T-helper 2 cell (primary cell): ENCODE measurements around the gene SSC5D.
"Not testable (repeated sequence)": the region's sequence is repeated elsewhere in the genome, so short reads cannot be mapped to it uniquely, and the experiment has no call there.

Source experiments
- DNase-seq, 5 experiments: peaks; one replicate each; pipeline versions ENCODE4 v3.0.0 to v3.0.0-alpha.2; 2012 to 2022

Gene SSC5D

DNA sequence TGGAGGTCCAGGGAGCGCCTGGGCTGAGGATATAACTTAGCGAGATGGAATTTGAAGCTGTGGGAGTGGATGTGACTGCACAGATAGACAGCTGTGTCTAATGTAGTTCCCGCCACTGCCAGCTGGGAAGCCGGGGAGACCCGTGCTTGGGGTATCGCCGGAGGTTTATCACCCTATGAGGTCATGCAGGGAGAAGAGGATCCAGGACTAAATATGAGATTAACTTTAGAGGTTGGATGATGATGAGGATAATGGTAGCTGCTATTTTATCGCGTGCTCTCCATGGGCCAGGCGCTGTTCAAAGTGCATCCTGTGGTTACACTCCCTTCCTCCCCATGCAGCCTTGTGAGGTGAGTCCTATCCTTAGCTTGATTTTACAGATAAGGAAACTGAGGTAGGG is 19.9 kb downstream of the SSC5D start:
- DNase-seq, result no peak

DNA sequence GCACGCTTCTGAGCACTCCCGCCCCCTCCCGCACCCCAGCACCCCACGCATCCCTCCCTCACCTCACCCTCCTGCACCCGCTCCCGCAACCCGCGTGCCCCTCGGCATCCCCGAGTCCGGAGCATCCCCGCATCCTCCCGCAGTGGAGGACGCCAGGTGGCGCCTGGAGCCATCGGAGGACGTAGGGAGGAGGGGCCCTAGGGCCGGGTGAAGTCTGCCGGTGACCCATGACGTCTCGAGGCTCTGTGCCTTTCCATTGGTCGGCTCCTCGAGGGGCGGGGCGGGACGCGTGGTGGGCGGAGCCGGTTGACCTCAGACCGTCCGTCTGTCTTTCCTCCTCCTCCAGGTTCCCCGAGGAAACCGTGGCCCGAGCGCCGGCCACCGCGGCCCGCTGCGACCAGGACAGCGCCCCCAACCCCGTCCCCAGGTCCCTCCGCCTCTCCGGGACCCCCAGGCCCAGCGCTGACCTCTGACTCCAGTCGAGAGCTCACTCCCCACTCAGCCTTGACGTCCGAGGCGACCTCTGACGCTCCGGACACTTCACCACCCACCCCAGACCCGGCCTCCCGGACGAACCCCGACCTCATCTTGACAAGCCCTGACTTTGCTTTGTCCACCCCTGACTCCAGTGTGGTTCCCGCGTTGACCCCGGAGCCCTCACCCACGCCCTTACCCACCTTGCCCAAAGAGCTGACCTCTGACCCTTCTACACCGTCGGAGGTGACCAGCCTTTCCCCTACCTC is 28.8 kb downstream of the SSC5D start:
- DNase-seq, result peak; percentile 78 to 90 (median 82)

DNA sequence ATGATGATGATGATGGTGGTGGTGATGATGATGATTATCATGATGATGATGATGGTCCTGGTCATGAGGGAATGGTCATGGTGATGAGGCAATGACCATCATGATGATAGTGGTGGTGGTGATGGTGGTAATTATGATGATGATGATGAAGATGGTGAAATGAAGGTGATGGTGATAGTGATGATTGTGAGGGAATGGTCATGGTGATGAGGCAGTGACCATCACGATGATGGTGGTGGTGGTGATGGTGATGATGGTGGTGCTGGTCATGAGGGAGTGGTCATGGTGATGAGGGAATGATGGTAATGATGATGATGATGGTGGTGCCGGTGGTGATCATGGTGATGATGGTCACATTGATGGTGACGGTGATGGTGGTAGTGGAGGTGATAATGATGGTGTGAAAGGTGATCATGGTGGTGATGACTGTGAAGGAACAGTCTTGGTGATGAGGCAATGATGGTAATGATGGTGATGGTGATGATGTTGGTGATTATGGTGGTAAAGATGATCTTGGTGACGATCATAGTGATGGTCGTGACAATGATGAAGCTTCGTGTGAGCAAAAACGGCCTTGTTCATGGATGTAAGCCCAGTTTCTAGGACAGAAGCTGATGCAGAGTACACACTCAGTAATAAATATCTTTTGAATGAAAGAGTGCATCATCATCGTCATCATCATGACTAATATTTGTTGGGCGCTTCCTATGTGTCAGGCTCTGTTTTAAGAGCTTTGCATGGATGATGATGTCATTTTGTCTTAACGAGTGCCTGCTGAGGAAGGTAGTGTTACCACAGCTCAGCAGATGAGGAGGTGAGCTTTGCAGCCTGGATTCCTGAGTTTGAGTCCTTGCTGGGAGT is 31.4 kb downstream of the SSC5D start:
- DNase-seq, result no peak

DNA sequence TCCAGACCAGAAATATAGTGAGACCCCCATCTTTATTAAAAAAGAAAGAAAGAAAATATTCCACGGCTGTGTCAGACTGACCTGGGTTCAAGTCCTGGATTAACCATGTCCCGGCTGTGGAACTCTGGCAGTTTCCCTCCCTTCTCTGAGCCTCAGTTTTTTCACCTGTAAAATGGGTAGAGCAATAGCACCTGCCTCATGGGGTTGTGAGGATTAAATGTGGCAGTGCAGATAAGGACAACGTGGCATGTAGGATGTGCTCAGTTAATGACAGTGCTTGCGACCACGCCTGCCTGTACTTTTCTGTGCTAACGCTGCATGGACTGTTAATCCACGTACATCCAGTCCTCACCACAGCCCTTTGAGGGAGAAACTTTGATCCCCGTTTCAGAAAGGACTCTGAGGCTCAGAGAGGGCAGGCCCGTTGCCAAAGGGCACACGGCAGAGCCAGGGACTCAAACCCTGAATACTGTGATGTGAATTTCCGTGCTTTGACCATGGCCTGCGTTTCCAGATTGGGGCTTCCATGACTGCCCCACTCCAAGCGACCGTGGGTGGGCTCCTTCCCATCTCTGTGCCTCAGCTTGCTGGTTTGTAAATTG is 32.6 kb downstream of the SSC5D start:
- DNase-seq, result no peak

DNA sequence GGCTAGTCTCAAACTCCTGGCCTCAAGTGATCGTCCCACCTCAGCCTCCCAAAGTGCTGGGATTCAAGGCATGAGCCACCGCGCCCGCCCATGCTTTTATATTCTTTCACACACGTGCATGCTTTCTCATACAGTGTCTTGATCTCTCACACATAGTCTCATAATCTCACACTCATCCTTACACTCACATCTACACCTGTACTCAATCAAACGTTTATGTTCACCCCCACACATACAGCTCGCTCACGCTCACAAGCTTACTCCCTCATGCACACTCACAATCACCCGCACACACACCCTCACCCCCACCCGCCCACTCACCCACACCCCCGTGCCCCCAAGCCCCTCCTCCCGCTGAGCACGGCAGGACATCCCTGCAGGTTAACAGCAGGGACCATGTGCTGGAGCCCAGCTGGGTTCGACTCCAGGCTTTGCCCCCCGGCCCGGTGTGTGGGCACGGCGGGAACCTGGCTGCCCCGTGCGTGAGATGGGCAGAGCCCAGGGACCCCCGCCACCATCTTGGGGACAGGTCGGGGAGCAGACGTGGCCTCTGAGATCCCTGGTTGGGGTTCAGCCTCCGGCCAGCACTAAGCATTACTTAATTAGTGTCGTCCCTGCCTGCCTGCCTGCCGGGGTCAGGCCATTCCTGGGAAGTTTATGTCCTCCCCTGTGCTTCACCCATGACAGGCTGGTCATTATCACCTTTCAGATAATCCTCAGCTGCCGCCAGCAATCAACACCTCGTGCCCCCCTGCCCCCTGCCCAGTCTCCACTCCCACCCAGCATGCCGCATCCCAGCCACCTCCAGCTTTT is 37.3 kb downstream of the SSC5D start:
- DNase-seq, result no peak

DNA sequence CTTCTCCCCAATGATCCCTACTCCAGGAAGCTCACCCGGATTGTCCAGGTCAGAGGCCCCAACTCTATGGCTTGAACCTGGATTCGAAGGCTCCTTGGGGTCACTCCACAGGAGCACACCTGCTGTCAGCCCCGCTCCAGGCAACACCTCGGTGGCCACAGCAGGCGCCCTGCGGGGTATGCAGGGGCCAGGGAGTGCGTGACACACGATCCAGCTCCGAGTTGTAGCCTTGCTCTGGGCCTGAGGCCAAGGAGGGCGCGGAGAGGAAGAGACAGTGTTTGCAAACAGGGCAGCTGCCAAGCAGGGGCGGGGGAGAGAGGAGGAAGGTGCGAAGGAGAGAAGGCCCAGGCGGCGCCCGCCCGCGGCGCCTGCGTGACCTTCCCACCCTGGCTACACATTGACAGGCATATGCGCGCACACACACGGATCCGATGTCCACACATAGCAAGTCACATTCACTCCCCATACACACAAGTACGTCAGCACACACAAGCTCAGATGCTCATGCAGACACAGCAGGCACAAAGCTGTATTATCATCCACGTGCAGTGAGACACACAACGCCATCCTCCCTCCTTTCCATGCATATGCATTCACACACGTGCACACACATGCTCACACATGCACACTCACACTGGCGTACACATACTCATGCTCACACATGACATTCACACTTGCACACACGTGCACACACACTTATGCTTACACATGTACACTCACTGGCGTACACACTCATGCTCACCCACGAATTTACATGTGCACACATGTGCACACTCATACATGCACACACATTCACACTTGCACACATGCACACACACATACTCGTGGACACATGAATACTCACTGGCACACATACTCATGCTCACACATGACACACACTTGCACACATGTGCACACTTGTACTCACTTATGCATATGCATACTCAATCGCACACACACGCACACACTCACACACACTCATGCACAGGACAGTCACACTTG is 38.3 kb downstream of the SSC5D start:
- no peak for DNase-seq

DNA sequence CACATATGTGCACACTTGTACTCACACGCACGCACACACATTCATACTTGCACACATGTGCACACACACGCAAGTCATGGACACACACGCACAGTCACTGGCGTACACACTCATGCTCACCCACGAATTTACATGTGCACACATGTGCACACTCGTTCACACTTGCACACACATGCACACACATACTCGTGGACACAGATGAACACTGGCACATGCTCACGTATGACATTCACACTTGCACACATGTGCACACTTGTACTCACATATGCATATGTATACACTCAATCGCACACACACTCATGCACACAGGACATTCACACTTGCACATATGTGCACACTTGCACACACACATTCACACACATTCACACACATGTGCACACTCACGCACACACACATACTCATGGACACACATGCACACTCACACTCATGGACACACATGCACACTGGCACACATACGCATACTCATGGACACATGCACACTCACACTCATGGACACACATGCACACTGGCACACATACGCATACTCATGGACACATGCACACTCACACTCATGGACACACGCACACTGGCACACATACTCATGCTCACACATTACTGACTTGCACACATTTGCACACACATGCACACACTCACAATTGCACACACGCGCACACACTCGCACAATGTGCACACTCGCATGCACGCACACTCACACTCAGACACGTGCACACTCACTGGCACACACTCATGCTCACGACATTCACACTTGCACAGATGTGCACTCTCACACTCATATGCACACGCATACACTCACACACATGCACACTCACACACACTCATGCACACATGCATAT is 39.2 kb downstream of the SSC5D start:
- no peak for DNase-seq

DNA sequence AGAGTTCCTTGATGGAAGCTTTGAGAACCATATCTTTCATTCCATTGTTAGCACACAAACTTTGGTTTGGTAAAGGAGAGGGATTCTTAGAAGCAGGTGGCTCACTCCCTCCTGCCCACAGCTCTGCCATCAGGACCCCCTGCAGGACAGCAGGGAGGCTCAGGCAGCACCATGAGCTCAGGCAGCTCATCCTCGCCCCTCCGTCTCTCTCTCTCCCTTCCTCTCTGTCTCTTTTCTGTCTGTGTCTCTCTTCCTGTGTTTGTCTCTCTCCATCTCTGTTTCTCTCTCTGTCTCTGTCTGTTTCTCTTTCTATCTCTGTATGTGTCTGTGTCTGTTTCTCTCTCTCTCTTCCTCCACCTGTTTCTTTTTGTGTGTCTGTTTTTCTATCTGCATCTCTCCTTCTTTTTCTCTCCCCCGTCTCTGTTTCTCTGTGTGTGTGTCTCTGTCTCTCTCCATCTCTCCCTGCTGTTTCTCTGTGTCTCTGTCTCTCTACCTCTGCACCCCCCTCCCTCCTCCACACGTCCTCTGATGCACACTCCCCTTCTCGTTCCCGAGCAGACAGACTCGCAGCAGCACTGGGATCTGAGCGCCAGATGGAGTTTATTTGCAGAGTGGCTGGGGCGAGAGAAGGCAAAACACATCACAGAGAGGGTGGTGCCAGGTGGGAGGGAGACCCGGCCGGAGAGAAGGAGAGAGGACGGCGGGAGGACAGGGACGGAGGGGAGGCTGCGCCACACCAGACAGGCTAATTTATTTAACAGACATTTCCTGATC is 40.0 kb downstream of the SSC5D start:
- no peak for DNase-seq

DNA sequence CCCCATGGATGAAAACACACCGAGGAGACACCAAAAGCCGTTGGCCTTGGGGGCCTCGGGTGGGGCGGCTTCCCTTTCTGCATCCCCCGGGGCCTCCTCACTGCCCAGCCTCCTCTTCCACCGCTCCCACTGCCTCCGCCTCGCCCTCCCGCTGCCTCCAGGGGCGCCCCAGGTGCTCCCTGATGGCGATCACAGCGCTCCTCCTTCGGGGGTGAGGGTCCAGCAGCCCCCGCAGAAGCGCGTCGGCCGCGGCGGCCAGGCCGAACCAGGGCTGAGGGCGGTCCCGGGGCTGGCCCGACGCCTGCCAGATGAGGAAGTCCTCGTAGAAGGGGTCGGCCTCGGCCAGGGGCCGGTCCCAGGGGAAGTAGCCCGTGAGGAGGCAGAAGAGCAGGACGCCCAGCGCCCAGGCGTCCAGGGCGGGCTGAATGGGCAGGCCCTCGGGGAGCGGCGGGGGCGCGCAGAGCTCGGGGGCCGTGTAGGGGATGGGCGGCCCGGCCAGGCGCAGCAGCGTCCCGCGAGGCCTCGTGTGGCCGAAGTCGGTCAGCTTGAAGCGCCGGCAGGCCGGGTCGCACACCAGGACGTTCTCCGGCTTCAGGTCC is 41.5 kb downstream of the SSC5D start:
- no peak for DNase-seq

DNA sequence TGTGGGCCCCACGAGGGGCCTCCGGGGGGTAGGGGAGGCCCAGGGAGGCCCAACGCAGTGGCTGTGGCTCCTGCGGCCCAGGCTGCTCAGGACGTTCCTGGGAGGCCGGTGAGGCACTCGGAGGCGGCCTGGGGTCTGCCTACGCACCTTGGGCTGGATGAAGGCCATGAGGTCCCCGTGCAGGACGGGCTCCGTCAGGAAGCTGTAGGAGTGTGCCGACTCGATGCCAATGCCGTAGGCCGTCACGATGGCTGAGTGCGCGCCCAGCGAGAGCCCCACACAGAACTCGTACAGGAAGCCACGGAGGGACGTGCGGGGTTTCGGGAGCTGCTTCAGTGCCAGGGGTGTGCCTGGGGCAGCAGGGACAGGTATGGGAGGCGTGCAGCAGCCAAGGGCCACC is 42.8 kb downstream of the SSC5D start:
- DNase-seq, result no peak

DNA sequence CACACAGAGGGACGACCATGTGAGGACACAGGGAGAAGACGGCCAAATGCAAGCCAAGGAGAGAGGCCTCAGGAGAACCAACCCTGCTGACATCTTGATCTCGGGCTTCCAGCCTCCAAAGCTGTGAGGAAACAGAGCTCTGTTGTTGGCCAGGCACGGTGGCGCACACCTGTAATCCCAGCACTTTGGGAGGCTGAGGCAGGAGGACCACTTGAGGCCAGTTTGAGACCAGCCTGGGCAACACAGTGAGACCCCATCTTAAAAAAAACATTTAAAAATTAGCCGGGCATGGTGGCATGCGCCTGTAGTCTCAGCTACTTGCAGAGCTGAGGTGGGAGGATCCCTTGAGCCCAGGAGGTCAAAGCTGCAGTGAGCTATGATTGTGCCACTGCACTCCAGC is 46.0 kb downstream of the SSC5D start:
- DNase-seq, result not testable (repeated sequence)

DNA sequence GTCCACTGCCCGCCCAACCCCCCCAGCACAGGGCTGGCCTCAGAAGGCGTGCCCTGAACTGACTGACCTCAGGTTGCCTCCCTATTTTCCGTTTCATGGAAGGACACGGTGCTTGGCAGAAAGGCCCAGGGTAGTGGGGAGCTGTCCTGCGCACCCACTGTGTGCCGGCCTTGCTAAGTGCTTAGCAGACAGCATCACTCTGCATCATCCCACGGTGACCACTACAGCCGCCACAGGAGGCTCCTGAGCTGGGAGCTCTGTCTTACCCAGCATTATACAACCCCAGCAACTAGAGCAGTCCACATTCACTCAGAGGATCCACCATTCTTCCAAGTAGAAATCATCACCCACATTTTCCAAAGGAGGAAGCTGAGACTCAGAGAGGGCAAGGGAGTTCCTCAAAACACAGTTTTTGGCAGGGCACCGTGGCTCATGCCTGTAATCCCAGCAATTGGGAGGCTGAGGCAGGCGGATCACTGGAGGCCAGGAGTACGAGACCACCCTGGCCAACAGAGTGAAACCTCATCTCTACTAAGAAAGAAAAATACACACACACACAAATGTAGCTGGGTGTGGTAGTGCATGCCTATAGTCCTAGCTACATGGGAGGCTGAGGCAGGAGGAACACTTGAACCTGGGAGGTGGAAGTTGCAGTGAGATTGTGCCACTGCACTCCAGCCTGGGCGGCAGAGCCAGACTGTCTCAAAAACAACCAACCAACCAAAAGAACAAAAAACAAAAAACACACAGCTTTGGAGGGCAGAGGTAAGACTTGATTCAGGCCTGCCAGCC is 47.1 kb downstream of the SSC5D start:
- no peak for DNase-seq

DNA sequence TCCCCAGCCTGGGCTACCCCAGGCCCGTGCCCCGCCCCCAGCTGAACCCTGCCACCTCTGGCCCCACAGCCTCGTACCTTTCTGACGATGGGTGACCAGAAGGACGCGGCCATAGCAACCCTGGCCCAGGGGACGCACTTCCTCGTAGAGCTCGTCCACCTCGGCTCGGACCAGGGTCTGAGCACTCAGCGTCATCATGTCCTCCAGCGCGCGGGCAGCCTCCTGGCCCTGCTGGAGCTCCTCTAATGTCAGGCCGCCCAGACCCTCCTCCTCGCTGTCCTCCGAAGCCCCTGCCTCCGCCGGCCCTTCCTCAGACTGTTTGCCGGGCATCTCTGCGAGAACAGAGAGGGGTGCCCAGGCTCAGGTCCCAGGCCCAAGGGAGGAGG is 47.7 kb downstream of the SSC5D start:
- no peak for DNase-seq

DNA sequence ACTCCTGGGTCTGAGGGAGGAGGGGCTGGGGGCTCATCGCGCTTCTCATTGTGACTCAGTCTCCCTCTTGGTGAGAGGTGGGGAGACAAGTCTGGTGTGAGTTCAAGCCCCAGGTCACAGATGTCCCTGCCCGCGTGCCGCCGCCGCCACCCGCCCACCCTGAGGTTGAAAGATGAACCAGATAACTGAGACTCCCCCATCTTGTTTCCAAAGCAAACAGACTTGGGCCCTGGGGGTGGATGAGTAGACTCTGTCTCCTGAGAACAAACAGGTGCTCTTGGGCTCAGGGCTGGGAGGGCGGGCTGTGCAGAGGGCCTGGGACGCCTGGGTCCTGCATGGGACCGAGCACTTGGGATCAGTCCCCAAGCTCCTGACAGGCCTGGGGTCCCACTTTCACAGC is 48.1 kb downstream of the SSC5D start:
- no peak for DNase-seq

DNA sequence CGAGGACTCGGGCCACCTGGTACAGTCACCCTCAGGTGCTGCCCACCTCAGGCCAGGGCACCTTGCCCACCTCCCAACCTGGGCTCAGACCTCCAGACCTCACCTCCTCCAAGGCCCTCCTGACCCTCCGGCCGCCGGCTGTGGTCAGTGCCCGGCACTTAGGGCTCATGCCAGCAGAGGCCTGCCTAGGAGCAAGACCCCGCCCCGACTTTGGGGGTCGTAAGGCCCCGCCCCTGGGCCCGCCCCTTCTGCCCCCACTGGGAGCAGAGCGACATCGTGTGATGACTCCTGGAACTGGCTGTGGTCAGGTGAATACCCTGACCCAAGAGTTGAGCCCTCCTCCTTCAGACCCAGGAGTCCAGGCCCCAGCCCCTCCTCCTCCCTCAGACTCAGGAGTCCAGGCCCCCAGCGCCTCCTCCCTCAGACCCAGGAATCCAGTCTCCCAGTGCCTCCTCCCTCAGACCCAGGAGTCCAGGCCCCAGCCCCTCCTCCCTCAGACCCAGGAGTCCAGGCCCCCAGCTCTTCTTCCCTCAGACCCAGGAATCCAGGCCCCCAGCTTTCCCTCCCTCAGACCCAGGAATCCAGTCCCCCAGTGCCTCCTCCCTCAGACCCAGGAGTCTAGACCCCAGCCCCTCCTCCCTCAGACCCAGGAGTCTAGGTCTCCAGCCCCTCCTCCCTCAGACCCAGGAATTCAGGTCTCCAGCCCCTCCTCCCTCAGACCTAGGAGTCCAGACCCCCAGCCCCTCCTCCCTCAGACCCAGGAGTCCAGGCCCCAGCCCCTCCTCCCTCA is 48.9 kb downstream of the SSC5D start, which contains the start of gene SBK2:
SBK2 (minus strand) TSS at position 183 of the 790 bp plus-strand sequence. CDS start 839 bp downstream, outside the sequence.
- DNase-seq, result no peak

DNA sequence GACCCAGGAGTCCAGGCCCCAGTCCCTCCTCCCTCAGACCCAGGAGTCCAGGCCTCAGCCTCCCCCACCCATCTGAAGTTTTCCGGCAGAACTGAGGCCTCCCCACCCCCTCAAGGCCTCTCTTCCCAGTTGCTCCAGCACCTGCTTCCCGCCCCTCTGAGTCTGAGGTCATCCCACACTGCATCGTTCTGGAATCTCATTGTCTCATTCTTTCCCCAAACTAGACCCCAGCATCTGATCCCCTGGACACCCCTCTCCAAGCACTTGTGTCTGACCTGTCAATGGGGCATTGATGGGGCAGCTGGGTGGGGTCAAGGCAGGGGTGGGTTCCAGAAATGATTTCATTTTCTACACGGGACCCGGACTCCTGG is 49.5 kb downstream of the SSC5D start:
- DNase-seq, result no peak

DNA sequence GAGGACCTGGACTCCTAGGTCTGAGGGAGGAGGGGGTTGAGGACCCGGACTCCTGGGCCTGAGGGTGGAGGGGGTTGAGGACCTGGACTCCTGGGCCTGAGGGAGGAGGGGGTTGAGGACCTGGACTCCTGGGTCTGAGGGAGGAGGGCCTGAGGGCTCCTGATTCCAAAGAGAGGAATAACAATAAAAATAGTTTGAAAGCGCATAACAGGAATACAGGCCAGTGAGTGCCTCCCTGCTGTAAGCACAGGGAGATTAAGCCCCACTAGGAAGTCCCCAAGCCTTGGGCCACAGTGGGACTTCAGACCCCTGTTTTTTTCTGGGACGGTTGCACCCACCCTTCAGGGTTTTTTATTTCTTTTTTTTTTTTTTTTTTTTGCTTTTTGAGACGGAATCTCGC is 49.9 kb downstream of the SSC5D start:
- no peak for DNase-seq
